Measurements from ENCODE around the gene CS. TPM values are rescaled to one million over a fixed set of nuclear protein-coding genes. Genes with fewer than 3 reads are reported as not detected.
A peak's percentile ranks its signal among the peaks of the same experiment; 100 is the strongest.

CS gene
- total and polyA plus RNA-seq, 2 of the 4 experiments (the other 2 are of a cell fraction), result 139 to 146 TPM

DNA sequence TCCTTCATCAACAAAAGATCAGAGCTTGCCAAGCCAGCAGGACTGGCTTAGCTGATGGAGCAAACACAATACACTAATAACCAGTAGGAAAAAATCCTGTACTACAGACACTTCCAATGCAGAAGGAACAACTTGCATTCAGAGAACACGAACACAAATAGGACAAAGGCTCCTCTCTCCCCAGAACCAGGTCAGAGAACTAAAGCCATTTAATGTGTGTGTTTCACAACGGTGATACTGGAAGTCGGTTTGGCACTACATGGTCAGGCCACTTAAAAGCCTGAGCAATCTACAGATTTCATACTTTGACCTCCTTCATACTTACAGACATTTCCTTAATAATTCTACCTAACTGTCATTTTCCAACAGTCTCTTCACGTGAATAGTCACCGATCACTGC is 6.3 kb downstream of the CS start:
- Histone ChIP-seq H2BK5ac (ENCODE audit: low read depth, low read length, poor library complexity, severe bottlenecking) (no peak overlapping the region), H2BK20ac (ENCODE audit: low read depth, low read length) (no peak overlapping the region), H3K27ac (ENCODE audit: insufficient read depth, low read length) (no peak overlapping the region), H3K9me3 (ENCODE audit: control insufficient read depth, insufficient read depth, low read length) (no peaks in the 10 kb centered on the region), H3K9ac (ENCODE audit: low read depth, low read length) (no peak overlapping the region), H3K4ac (ENCODE audit: low read depth, low read length) (no peak overlapping the region), H3K14ac (replicated peaks; ENCODE audit: low read depth, low read length) (no peak overlapping the region), H2AK9ac (replicated peaks; ENCODE audit: low read depth, low read length, poor library complexity) (peak overlapping the region; percentile 76), H2BK120ac (ENCODE audit: low read depth, low read length) (no peak overlapping the region), H4K5ac (ENCODE audit: low read depth, low read length) (no peak overlapping the region), H3K18ac (ENCODE audit: low read depth, low read length) (no peak overlapping the region), H4K8ac (ENCODE audit: low read depth in 2 of 2, low read length in 2 of 2) (no peak overlapping the region), H4K20me1 (ENCODE audit: insufficient read depth, low read length) (peaks cover 23% of the 10 kb centered on the region), H3K27me3 (ENCODE audit: control insufficient read depth, insufficient read depth, low read length) (no peaks in the 10 kb centered on the region), H2AFZ (replicated peaks; ENCODE audit: low read length, poor library complexity) (no peak overlapping the region), H3K4me3 (ENCODE audit: insufficient read depth, low read depth, low read length) (no peak overlapping the region), H2BK15ac (ENCODE audit: low read depth, low read length) (no peak overlapping the region), H3K4me2 (ENCODE audit: low read depth, low read length) (no peak overlapping the region), H3K56ac (ENCODE audit: extremely low read depth, insufficient read depth, low read length) (no peak overlapping the region), H3K23ac (ENCODE audit: low read depth, low read length) (no peak overlapping the region), H2AK5ac (ENCODE audit: low read depth, low read length) (no peak overlapping the region), H3K4me1 (ENCODE audit: control insufficient read depth, insufficient read depth, low read length) (peaks cover 4% of the 10 kb centered on the region; the same call in 1 of the 2 replicates), H4K91ac (ENCODE audit: insufficient read depth, low read depth, low read length) (no peak overlapping the region), H3K9me1 (ENCODE audit: insufficient read depth, low read length) (peaks cover 7% of the 10 kb centered on the region), H3K79me1 (ENCODE audit: low read depth in 1 of 2, low read length in 2 of 2) (peaks cover 24 to 74% of the 10 kb centered on the region in 2 experiments), H3K36me3 (ENCODE audit: control insufficient read depth, insufficient read depth, low read length) (peaks cover 19% of the 10 kb centered on the region)
- DNase-seq (no peak), ATAC-seq (ENCODE audit: low read depth) (no peak)
- intact Hi-C loops (cut with micrococcal nuclease) (no loop called here), in situ Hi-C loops (cut with MboI; ENCODE audit: low sequenced_read_pairs) (no loop called here), dilution Hi-C loops (cut with HindIII; ENCODE audit: low sequenced_read_pairs, unreplicated experiment) (no loop called here)
- POLR2A ChIA-PET (ENCODE audit: unreplicated experiment), result no interaction called here
- BruUV-seq (replicated peaks), result no TSS peak
- 97% methylated on average over 4 of the region's 5 CpGs; no CpG with 5 or more reads in 1 of the 2 experiments for whole genome bisulfite sequencing, 2 experiments (ENCODE audit: extremely low coverage in 2 of 2, insufficient read length in 1 of 2)
- TF ChIP-seq CHD1 (IDR thresholded peaks at IDR 0.05; ENCODE audit: low read depth, low read length) (no peak), RAD21 (IDR thresholded peaks at IDR 0.05; ENCODE audit: low read length) (no peak), ELK1 (IDR thresholded peaks at IDR 0.05; ENCODE audit: borderline replicate concordance, low read depth, low read length) (no peak)
- CTCF ChIA-PET, result no interaction called here
